Kidney (tissue), 14 donors: Measurements from ENCODE around the gene MXD1. TPM values are rescaled to one million over a fixed set of nuclear protein-coding genes. Genes with fewer than 3 reads are reported as not detected.

Experiments used
- DNase-seq, 5 donors: peaks; one replicate each; pipeline ENCODE4 v3.0.0-alpha.2; 2013 to 2020
- FAIRE-seq: peaks from 2 replicates; lab custom pipeline; 2012; peaks lifted over from hg19 to GRCh38; lab: Jason Lieb, UNC
- H3K27ac ChIP-seq, 2 donors: one replicate each; pipeline ENCODE4 v1.7.0; 2013; ENCODE audit warnings: low read depth in 2 of 2, low read length in 2 of 2, inconsistent platforms in 1 of 2
- H3K27me3 ChIP-seq: one replicate; pipeline ENCODE4 v1.7.1; 2013; ENCODE audit warnings: low read length, inconsistent platforms; ENCODE audit not compliant: control insufficient read depth, insufficient read depth
- H3K36me3 ChIP-seq, 3 donors: one replicate each; pipeline versions ENCODE4 v1.7.0 to v1.7.1; 2013; ENCODE audit warnings: low read length in 3 of 3, control low read depth in 1 of 3, inconsistent platforms in 1 of 3; ENCODE audit not compliant: insufficient read depth in 3 of 3, control insufficient read depth in 2 of 3
- H3K4me1 ChIP-seq, 3 donors: one replicate each; pipeline versions ENCODE4 v1.7.0 to v1.7.1; 2013; ENCODE audit warnings: low read length in 3 of 3, inconsistent platforms in 1 of 3, low read depth in 1 of 3; ENCODE audit not compliant: control insufficient read depth in 2 of 3, insufficient read depth in 2 of 3
- H3K4me3 ChIP-seq, 3 donors: one replicate each; pipeline versions ENCODE4 v1.7.0 to v1.8.1; 2013; ENCODE audit warnings: low read length in 3 of 3, control low read depth in 1 of 3, inconsistent platforms in 1 of 3
- H3K9ac ChIP-seq, 3 donors: one replicate each; pipeline versions ENCODE4 v1.7.0 to v1.7.1; 2013; ENCODE audit warnings: low read length in 3 of 3, control low read depth in 1 of 3, inconsistent platforms in 1 of 3
- H3K9me3 ChIP-seq, 3 donors: one replicate each; pipeline versions ENCODE4 v1.7.0 to v1.7.1; 2013; ENCODE audit warnings: low read length in 3 of 3, control low read depth in 1 of 3, inconsistent platforms in 1 of 3; ENCODE audit not compliant: control insufficient read depth in 2 of 3, insufficient read depth in 1 of 3
- CTCF ChIP-seq: IDR thresholded peaks from 3 replicates; pipeline ENCODE4 v1.5.1; 2012; ENCODE audit warnings: mild to moderate bottlenecking, moderate library complexity, borderline replicate concordance; ENCODE audit not compliant: insufficient read depth; ENCODE audit errors: extremely low read depth
- intact Hi-C: fragments of 100-400 bp; cut with DNase I; formaldehyde crosslinking; loops from one replicate; pipeline ENCODE4 v1.11.1; 2022
- polyA plus RNA-seq: library from polyadenylated mRNA; stranded (reverse); fragments of 350-450 nt; fragmentation: Illumina TruSeq; extraction: RNeasy Lipid Tissue Mini Kit (QIAGEN cat#74804); gene quantifications from one replicate; pipeline ENCODE4 v1.2.3, GENCODE V29; 2014; ENCODE audit warnings: low read depth, low replicate concordance; ENCODE audit not compliant: insufficient read depth
- total RNA-seq: library from RNA; stranded (reverse); fragmentation: NEBNext Ultra II Directional; extraction: Animal tissue kit (Norgen Biotek cat#: 25700); gene quantifications from one replicate; pipeline ENCODE4 v1.2.1, GENCODE V29; 2021
- donor health status: control.
- donor health status: control.
- donor health status: control.
- donor health status: control.
- donor health status: control.
- donor health status: DM: yes; HTN: yes; CAD: no.
- donor health status: Normal renal cell carcinoma (clear cell type).

The MXD1 gene
- total and polyA plus RNA-seq, 2 donors from 2014 or later, result 4.9 to 13.3 TPM

GRCh38 chr2:69944756-69945155 is 29.8 kb downstream of the MXD1 start:
- peaks cover 0 to 8% (median 0%) of the 10 kb centered on the region in 3 donors for H3K36me3 ChIP-seq
- H3K9me3 ChIP-seq, result no peaks in the 10 kb centered on the region
- TF ChIP-seq CTCF, result no peak
- H3K4me3 ChIP-seq, result no peak overlapping the region
- DNase-seq, result peak in 1 of 5 donors; percentile 30
- intact Hi-C loops, result no loop called here
- FAIRE-seq, result no peak
- H3K9ac ChIP-seq, result no peak overlapping the region
- H3K4me1 ChIP-seq, result no peaks in the 10 kb centered on the region
- no peak overlapping the region for H3K27ac ChIP-seq
- no peaks in the 10 kb centered on the region for H3K27me3 ChIP-seq

DNA sequence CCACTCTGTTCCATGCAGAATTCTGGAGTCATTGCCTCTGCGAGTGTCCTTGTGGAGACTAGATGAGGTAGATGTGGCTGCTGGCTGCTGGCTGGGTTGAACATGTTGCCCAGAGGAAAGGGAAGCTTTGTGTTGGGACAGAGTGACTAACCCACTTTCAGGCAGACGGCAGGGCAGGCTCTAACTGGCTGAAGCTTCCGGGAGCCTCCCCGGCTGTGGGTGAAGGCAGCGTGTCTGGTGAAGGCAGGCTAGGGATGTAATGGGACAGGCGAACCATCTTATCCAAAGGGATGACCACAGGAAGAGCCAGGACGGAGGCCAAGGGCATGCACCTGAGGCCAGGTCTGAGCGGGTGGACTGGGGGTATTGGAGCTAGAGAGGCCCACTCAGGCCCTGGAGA is 30.5 kb downstream of the MXD1 start:
- no peaks in the 10 kb centered on the region for H3K27me3 ChIP-seq
- DNase-seq (peak in 1 of 5 donors; percentile 55), FAIRE-seq (no peak)
- H3K4me3 ChIP-seq, result no peak overlapping the region
- TF ChIP-seq CTCF, result no peak
- intact Hi-C loops, result no loop called here
- peaks cover 0 to 8% (median 0%) of the 10 kb centered on the region in 3 donors for H3K36me3 ChIP-seq
- H3K27ac ChIP-seq, result no peak overlapping the region
- no peaks in the 10 kb centered on the region for H3K9me3 ChIP-seq
- H3K9ac ChIP-seq, result no peak overlapping the region
- no peaks in the 10 kb centered on the region for H3K4me1 ChIP-seq

- intact Hi-C loops, result no loop called here
- TF ChIP-seq CTCF, result no peak
- no peaks in the 10 kb centered on the region for H3K27me3 ChIP-seq
- FAIRE-seq, result no peak
- no peaks in the 10 kb centered on the region for H3K4me1 ChIP-seq
- H3K9ac ChIP-seq, result no peak overlapping the region
- peak in 1 of 5 donors; percentile 60 for DNase-seq
- no peaks in the 10 kb centered on the region for H3K9me3 ChIP-seq
- H3K4me3 ChIP-seq, result no peak overlapping the region
- no peak overlapping the region for H3K27ac ChIP-seq
- peaks cover 0 to 8% (median 0%) of the 10 kb centered on the region in 3 donors for H3K36me3 ChIP-seq
Observed at GRCh38 chr2:69945941-69946340, 31.0 kb downstream of the MXD1 start.
